Muscle layer of colon (tissue), 2 donors: ENCODE data around the gene FBN1.

Experiments
- H3K27ac ChIP-seq: one replicate; pipeline ENCODE4 v1.7.0; 2013; ENCODE audit warnings: low read depth, mild to moderate bottlenecking, low read length, moderate library complexity
- H3K27me3 ChIP-seq, 2 donors: one replicate each; pipeline ENCODE4 v1.7.0; 2013; ENCODE audit warnings: low read length in 2 of 2, mild to moderate bottlenecking in 2 of 2; ENCODE audit not compliant: insufficient read depth in 2 of 2, control insufficient read depth in 1 of 2
- H3K36me3 ChIP-seq: one replicate; pipeline ENCODE4 v1.7.0; 2013; ENCODE audit warnings: mild to moderate bottlenecking, low read length; ENCODE audit not compliant: insufficient read depth
- H3K4me1 ChIP-seq: one replicate; pipeline ENCODE4 v1.7.0; 2013; ENCODE audit warnings: mild to moderate bottlenecking, low read length; ENCODE audit not compliant: insufficient read depth
- H3K4me3 ChIP-seq, 2 donors: one replicate each; pipeline ENCODE4 v1.7.0; 2013; ENCODE audit warnings: low read length in 2 of 2, low read depth in 1 of 2, mild to moderate bottlenecking in 1 of 2, moderate library complexity in 1 of 2
- H3K9ac ChIP-seq: one replicate; pipeline ENCODE4 v1.7.0; 2013; ENCODE audit warnings: low read length
- H3K9me3 ChIP-seq: one replicate; pipeline ENCODE4 v1.7.0; 2013; ENCODE audit warnings: mild to moderate bottlenecking, low read length
- donor health status: abdominal sarcoma.
- donor health status: Adenocarcinoma of cecum.

FBN1 gene

DNA sequence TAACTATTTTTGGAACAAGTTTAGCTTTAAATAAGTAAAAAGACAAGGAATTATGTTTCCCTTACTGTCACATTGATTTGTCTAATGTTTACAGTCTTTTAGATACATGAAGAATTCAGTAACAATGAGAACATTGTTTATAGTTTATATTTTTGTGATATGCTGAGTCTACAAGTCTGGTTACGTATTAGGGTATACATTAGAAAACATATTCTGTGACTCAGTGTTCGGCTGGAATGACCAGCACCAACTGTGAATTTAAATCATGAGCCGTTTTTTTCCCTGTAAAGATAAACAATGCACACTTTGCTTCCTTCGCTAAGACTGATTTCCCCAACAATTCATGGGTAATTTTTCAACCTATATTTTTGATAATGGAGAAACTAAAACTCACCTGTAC lies 182.8 kb downstream of the FBN1 start:
- H3K9ac ChIP-seq, result no peak overlapping the region
- no peaks in the 10 kb centered on the region for H3K4me1 ChIP-seq
- no peaks in the 10 kb centered on the region for H3K9me3 ChIP-seq
- H3K4me3 ChIP-seq, result no peak overlapping the region
- H3K27ac ChIP-seq, result no peak overlapping the region
- no peaks in the 10 kb centered on the region for H3K27me3 ChIP-seq
- peaks cover 23% of the 10 kb centered on the region for H3K36me3 ChIP-seq

DNA sequence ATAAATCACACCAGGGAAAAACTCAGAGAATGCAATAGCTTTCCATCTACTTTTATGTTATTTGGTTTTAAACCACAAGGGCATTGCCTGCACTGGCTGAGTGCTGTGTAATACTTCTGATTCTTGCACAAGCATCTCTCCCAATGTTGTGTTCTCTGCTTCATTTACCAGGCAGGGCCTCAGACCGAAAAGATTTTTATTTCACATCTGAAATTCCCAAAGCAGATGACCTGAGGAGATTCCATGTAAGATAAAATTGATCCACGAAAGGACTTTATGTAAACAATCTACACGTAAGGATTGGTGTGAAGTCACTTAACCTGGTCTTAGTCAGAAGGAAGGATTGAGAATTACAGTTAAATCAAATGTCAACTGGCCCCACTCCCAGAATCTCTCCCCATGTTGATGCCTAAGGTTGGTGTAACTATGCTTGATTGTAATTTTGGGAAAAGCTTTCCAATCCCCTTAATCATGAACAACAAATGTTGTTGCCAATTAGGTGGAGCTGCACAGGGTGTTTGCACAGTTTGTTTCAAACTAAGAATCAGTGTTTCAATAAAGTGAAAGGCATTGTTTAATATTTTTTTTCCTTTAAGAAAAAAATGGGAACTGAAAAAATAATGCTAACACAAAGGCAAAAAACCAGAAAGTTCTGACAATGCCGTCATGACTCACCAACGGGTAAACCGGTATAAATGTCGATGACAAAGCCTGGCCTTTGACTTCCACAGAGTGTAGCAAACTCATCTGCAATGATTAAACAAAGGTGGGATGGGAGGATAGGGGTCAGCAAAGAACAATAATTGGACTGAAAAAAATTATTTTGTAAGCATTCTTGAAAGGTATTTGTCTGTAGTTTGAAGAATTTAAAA lies 185.7 kb downstream of the FBN1 start:
- H3K36me3 ChIP-seq, result peaks cover 13% of the 10 kb centered on the region
- H3K4me3 ChIP-seq, result no peak overlapping the region
- no peaks in the 10 kb centered on the region for H3K9me3 ChIP-seq
- no peaks in the 10 kb centered on the region for H3K4me1 ChIP-seq
- H3K9ac ChIP-seq, result no peak overlapping the region
- H3K27me3 ChIP-seq, result no peaks in the 10 kb centered on the region
- no peak overlapping the region for H3K27ac ChIP-seq

DNA sequence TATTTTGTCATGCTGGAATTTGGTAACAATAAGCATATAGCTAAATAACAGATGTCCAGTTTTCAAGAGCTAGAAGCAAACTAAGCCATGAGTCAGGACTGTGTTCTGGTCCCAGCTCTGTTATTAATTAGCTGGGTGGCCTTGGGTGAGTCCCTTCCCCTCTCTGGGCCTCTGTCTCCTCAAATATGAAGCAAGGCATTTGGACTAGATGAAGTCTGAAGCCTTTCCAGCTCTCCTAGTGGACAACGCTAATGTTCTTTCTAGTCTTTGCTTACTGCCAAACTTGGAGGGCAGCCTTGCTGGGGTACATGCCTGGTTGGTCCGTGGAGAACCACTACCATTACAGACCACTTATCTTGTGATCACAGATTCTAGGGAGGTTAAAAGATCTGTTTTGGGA lies 186.6 kb downstream of the FBN1 start:
- H3K4me1 ChIP-seq, result no peaks in the 10 kb centered on the region
- H3K27ac ChIP-seq, result no peak overlapping the region
- H3K9ac ChIP-seq, result no peak overlapping the region
- no peaks in the 10 kb centered on the region for H3K27me3 ChIP-seq
- H3K36me3 ChIP-seq, result peaks cover 11% of the 10 kb centered on the region
- H3K9me3 ChIP-seq, result no peaks in the 10 kb centered on the region
- no peak overlapping the region for H3K4me3 ChIP-seq

DNA sequence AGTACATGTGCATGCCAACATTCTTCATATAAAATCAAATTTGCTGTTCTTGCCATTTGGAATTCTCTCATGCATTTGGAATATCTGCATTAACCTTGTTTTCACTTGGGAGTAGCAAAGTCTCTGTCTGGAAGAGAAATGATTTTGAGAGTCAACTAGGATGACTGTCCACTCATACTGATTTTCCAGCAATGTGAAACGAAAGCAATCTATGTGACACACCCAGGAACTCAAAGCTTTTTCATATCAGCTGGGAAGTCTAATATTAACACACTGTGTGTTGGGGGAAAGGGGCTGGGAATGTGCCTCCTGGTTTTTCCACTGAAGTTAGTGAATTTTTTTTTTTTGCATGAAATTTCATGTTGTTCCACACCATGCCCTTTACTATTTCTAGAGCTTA lies 189.4 kb downstream of the FBN1 start:
- H3K27me3 ChIP-seq, result no peaks in the 10 kb centered on the region
- peaks cover 11% of the 10 kb centered on the region for H3K36me3 ChIP-seq
- H3K9me3 ChIP-seq, result no peaks in the 10 kb centered on the region
- H3K27ac ChIP-seq, result no peak overlapping the region
- no peak overlapping the region for H3K4me3 ChIP-seq
- H3K9ac ChIP-seq, result no peak overlapping the region
- no peaks in the 10 kb centered on the region for H3K4me1 ChIP-seq

DNA sequence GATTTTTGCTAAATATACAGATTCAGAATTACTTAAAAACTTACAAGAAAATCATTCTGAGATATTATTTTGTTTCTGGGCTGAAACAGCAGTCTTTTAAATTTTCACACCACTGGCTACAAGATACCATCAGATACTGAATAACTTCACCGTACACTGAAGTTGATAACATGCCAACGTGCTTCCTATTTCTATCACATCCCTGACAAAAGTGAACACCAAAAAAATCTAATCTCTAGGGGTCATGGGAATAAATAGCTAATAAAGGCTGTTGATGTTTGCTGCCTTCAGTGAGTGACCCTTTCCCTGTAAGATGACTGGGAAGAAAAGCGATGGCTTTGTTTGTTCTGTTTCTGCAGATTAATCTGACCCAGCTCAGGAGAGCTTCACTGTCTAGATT lies 193.8 kb downstream of the FBN1 start:
- no peaks in the 10 kb centered on the region for H3K9me3 ChIP-seq
- H3K4me3 ChIP-seq, result no peak overlapping the region
- no peaks in the 10 kb centered on the region for H3K27me3 ChIP-seq
- H3K36me3 ChIP-seq, result peaks cover 21% of the 10 kb centered on the region
- H3K27ac ChIP-seq, result no peak overlapping the region
- no peak overlapping the region for H3K9ac ChIP-seq
- H3K4me1 ChIP-seq, result no peaks in the 10 kb centered on the region

DNA sequence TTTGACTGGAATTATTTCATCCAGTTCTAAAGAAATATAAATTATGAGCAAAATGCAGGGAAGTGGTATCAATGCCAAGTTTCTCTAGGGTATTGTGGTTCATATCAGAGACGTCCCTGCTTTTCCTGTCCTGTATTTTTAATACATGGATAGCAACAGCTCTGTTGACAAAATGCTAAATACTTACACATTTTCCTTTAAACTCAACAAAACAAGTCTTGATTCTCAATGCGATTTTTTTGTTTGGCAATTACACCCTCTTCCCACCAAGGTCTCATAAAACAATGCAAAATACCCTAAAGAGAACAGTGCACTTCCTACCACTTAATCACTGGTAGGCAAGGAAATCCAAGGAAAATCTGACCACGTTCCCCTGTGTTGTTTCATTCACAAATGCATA lies 194.3 kb downstream of the FBN1 start:
- no peaks in the 10 kb centered on the region for H3K9me3 ChIP-seq
- no peak overlapping the region for H3K27ac ChIP-seq
- no peak overlapping the region for H3K9ac ChIP-seq
- no peaks in the 10 kb centered on the region for H3K27me3 ChIP-seq
- H3K4me1 ChIP-seq, result no peaks in the 10 kb centered on the region
- no peak overlapping the region for H3K4me3 ChIP-seq
- peaks cover 23% of the 10 kb centered on the region for H3K36me3 ChIP-seq

DNA sequence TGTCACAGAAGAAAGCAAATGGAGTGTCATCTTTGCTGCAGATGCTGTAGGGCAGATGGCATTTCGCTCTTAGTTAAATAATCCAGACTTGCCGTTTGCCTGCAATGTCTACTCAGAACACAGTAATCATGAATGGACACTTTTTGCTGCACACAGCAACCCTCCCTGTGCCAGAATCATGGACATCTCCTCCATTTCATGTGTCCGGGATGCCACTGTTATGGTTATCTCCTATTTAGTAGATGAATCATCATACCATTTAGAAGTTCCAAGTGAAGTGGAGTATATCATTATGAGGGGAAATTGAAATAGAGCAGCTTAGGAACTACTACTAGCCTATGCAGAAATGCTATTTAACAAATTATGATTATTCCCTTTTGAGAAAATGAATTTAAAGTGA lies 195.8 kb downstream of the FBN1 start:
- no peaks in the 10 kb centered on the region for H3K4me1 ChIP-seq
- H3K36me3 ChIP-seq, result peaks cover 12% of the 10 kb centered on the region
- H3K9ac ChIP-seq, result no peak overlapping the region
- no peaks in the 10 kb centered on the region for H3K27me3 ChIP-seq
- no peaks in the 10 kb centered on the region for H3K9me3 ChIP-seq
- no peak overlapping the region for H3K4me3 ChIP-seq
- no peak overlapping the region for H3K27ac ChIP-seq

DNA sequence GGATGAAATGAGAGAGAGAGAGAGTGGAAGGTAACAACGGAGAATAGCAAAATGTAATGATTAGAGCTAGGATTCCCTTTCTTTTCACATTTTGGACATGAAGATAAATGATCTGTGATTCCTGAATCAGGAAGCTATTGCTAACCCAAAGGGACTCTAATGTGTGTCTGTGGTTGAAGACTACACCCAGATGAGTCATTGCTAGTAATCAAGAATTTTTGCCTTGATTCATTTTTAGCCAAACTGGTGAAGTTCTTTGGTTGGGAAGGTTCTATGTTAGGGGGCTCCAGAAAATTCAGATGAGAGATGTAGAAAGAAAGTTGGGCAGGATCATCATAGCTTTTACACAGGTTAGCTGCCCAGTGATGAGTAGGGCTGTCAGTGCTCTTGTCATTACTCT lies 197.9 kb downstream of the FBN1 start:
- Histone ChIP-seq H3K9me3 (no peaks in the 10 kb centered on the region), H3K4me1 (no peaks in the 10 kb centered on the region), H3K27ac (no peak overlapping the region), H3K9ac (no peak overlapping the region), H3K27me3 (no peaks in the 10 kb centered on the region), H3K36me3 (peaks cover 16% of the 10 kb centered on the region), H3K4me3 (no peak overlapping the region)

DNA sequence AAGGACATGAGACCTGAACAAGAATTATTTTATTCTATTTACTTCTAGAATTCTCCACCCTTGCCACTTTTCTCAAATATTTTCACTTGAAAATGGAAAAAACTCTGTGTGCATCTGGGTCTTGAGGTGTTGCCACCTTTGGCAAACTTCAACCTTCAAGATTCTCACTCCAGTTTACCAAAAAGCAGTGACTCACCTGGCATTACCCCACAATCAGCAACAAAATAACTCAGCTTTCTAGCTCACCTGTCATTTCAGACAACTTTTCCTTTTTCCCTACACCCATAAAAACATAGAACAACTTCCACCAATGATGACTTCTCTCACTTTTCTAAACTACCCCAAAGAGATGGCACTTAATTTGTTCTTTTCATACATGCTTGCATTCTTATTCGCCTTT lies 198.5 kb downstream of the FBN1 start:
- H3K4me3 ChIP-seq, result no peak overlapping the region
- H3K4me1 ChIP-seq, result no peaks in the 10 kb centered on the region
- no peaks in the 10 kb centered on the region for H3K9me3 ChIP-seq
- no peaks in the 10 kb centered on the region for H3K27me3 ChIP-seq
- H3K27ac ChIP-seq, result no peak overlapping the region
- peaks cover 20% of the 10 kb centered on the region for H3K36me3 ChIP-seq
- no peak overlapping the region for H3K9ac ChIP-seq

DNA sequence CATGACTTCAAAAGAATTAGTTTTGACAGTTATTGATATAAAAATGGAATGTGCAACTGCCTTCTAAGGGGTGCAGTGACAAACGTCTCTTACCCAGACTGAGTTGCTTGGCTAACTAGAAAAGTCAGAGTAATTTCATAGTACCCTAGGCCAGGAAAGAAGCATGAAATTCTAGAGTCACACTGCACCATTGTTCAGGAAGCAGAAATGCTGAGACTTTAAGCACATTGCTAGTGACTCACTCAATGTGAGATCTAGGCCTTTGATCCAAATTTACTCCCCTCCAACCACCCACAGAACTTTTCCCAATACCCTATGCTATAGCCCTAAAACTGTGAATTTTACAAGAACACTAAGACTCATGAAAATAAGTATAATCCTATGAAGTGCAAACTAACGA lies 203.5 kb downstream of the FBN1 start:
- Histone ChIP-seq H3K9me3 (no peaks in the 10 kb centered on the region), H3K4me3 (no peak overlapping the region), H3K9ac (no peak overlapping the region), H3K4me1 (peaks cover 6% of the 10 kb centered on the region), H3K27ac (no peak overlapping the region), H3K27me3 (no peaks in the 10 kb centered on the region), H3K36me3 (peaks cover 25% of the 10 kb centered on the region)

DNA sequence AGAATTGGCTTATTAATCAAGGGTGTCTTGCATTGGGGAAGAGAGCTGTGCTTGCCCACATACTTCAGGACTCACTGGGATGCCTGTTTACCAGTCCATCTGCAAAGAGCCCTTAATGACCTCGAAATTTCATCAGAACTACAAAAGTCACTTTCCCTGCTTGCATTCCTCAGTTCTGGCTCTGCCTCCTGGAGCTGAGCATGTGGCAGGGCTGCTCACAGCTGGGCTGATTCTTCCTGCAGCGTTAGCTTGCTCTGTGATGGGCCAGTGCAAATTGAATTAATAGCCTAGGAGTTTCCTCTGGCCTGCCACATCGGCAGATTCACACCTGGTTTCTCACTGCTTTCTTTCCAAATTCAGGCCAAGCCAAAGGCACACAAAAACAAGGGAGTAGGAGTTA lies 205.4 kb downstream of the FBN1 start:
- Histone ChIP-seq H3K4me1 (peaks cover 6% of the 10 kb centered on the region), H3K9ac (no peak overlapping the region), H3K9me3 (no peaks in the 10 kb centered on the region), H3K27ac (no peak overlapping the region), H3K4me3 (no peak overlapping the region), H3K36me3 (peaks cover 36% of the 10 kb centered on the region), H3K27me3 (no peaks in the 10 kb centered on the region)

DNA sequence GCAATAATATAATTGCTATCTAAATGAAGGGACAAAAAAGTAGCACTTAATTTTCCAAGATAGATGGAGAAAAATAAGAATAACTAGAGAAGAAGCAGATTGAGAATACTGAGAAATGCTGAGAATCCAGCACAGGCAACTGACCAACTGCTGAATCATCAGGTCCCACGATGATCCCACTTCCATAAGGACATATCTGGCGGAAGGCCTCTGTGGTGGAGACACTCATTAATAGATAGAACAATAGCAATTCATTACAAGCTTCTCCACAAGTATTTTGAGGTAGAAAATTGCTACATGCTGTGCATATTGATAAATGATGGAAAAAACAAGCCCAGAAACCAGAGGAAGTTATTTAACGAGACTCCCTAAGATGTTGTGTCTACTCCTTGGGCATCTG lies 208.3 kb downstream of the FBN1 start:
- Histone ChIP-seq H3K9me3 (no peaks in the 10 kb centered on the region), H3K36me3 (peaks cover 41% of the 10 kb centered on the region), H3K27me3 (no peaks in the 10 kb centered on the region), H3K27ac (no peak overlapping the region), H3K4me1 (peaks cover 6% of the 10 kb centered on the region), H3K4me3 (no peak overlapping the region), H3K9ac (no peak overlapping the region)
